GM18505 (cell line): ENCODE results near the gene MED26.

Experiments used
- ATAC-seq: cut with Tn5 transposase; IDR thresholded peaks from one replicate; pipeline ENCODE4 v1.9.1; 2021; ENCODE audit not compliant: unreplicated experiment
- POLR2A ChIP-seq: IDR thresholded peaks from 4 replicates; pipeline ENCODE4 v1.6.1; 2011; ENCODE audit warnings: borderline replicate concordance; ENCODE audit not compliant: insufficient read depth, insufficient read length; ENCODE audit errors: extremely low read depth

The MED26 gene

DNA sequence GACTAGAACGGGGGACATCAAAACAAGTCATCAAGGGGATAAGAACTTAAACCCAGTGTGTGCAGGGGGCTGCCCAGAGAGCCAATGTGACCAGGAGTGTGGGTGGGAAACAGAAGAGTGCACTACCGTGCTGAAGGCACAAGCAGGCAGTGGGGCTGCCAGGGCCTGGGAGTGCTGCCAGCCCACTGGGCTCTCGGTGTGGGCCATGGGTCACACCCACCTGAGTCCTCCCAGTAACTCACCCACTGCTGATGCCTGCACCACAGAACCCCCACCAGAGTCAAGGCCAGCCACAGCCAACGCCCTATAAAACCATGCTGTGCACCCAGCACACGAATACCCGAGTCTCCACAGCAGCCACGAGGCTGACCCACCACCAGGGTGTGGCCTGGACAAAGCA is 8.5 kb downstream of the MED26 start:
- ATAC-seq: no peak
- no peak for TF ChIP-seq POLR2A

DNA sequence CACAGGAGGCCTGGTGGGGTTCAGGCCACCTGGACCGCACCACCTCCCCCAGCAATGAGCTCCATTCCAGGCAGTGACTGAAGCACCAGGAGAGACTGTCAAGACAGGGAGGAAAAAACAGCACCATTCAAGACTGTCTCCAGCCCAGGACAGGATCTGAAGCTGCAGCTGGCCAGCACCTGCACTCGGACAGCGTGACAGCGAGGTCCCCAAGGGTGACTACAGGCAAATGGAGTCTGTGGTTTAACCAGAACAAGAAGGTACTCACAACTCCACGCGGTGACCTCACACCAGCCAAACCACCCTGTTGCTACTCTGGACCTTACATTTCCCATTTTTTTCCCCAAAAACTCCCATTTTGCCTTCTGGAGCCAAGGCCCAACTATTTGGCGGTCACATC is 9.8 kb downstream of the MED26 start:
- no peak for ATAC-seq
- no peak for TF ChIP-seq POLR2A

DNA sequence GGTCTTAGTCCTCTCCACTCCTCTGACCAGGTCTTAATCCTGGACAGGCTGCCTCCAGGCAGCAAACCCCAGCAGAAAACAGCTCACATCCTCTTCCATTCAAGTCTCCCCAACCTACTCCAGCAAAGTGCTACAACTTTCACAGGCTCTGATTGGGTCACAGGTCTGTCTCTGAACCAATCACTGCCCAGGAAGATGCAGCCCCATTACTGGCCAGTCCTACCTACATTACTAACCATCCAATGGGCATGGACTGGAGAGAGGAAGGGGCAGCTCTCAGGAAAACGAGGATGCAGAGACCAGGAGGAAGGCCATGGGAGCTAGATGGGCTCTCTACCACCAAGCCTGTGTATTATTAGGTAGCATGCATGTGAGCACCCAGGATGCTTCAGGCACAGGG is 12.2 kb downstream of the MED26 start:
- ATAC-seq: no peak
- no peak for TF ChIP-seq POLR2A

DNA sequence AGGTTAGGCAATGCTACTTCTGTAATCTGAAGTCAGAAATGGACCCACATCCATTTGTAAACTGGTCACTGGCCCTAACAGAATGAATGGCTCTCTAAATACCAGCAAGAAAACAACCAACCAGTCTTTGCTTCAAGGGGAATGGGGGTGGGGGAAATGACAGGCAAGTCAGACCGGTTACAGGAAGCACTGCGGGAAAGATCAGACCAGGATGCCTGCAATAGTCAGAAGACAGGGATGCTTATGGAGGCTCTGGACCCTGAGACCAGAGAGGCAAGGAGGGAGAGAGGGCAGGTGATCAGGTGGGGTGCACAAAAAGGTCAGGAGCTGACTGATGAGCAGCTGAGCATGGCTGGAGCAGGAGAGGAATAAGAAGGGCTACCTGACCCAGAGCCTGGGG is 13.1 kb downstream of the MED26 start:
- TF ChIP-seq POLR2A: no peak
- no peak for ATAC-seq

DNA sequence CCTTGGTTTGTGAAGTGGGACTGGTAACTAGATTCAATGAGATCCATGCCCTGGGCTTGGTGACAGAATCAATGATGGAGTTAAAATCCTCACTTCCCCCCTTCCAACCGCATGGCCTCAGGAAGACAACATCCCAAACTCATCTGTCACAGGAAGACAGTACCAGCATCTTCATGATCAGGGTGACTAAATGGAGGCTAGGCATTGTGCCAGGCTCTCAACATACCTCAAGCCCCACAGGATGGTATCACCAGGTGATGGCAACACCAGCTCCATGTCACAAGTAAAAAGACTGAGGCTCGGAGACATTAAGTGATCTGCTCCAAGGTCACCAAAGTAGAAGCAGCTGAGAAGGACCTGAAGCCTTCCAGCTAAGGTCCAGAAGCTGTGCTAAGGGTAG is 14.2 kb downstream of the MED26 start:
- TF ChIP-seq POLR2A: no peak
- no peak for ATAC-seq

DNA sequence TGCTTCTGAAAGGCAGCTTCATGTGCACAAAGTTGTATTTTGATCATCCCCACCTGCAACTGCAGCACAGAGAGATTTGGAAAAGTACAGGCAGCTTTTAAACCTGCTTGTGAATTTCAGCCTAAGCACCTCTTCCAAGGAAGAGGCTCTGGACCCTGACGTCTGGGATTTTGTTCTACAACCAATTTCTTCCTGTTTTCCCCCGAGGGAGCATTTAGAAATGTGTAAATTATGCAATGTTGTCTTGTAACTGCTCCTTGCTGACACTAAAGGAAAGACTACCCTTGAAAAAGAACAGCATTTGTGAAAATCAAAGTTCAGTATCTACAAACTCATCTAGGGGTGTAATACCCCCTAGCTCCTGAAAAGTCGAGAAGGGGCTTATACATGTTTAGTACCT is 15.4 kb downstream of the MED26 start:
- TF ChIP-seq POLR2A: no peak
- no peak for ATAC-seq

DNA sequence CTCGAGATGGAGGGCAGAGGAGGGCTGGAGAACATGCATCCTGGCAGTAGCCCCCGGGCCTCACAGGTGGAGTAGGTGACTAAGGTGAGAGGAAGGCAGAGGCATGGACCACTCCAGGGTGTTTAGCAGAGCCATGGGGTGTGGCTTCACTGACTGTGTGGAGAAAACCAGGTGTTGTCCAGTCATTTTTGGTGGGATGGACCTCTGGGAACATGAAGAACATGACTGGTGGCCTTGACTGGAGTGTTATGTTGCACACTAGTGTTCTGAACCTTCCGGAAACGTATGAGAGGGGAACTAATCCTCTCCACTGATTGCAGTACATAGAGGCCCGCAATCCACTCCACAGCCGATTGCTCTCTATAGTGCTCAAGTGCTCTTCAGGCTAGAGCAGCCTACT is 16.9 kb downstream of the MED26 start:
- TF ChIP-seq POLR2A: no peak
- no peak for ATAC-seq

DNA sequence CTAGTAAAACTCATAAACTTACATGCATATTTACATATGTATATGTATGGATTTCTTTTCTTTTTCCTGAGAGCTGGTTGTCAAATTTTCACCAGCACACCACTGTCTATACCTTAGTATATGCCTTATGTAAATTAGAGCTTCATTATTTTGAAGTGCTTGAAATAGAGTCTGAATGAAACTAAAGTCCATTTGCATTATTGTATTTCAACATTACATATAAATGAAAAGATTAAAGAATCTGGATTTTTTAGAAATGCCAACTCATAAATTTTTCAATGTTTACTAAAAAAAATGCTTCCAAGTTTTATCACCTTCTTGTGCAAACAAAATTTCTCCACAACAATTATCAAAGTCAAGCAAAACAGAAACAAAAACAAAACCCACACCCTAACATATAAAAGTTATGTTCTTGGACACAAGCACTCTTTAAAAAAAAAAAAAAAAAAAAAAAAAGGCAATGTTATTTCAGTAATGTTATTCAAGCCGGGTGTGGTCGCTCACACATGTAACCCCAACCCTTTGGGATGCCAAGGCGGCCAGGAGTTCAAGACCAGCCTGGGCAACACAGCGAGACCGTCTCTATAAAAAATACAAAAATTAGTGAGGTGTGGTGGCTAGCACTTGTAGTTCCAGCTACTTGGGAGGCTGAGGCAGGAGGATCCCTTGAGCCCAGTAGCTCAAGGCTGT is 18.3 kb downstream of the MED26 start:
- no peak for TF ChIP-seq POLR2A

DNA sequence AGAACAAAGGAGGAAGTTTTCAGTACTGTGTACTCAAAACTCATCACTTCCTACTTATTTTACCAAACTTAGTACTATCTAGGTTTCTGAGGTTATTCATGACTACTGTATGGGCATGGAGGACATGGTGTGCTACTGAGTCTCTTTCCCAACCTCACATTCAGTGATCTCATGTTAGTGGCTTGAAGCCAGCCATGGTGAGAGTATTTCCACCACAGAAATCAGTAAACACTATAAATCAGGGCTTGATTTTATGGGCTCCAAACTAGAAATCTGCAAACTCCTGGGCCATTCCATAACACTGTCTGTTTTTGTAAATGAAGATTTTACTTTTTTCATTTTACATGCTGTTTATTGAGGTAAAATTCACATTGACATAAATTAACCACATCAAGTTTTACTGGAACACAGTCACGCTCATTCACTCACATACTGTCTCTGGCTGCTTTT is 19.7 kb downstream of the MED26 start:
- ATAC-seq: no peak
- no peak for TF ChIP-seq POLR2A

More for the DNA sequence above, 18.3 kb downstream of the MED26 start:
- no peak for ATAC-seq

DNA sequence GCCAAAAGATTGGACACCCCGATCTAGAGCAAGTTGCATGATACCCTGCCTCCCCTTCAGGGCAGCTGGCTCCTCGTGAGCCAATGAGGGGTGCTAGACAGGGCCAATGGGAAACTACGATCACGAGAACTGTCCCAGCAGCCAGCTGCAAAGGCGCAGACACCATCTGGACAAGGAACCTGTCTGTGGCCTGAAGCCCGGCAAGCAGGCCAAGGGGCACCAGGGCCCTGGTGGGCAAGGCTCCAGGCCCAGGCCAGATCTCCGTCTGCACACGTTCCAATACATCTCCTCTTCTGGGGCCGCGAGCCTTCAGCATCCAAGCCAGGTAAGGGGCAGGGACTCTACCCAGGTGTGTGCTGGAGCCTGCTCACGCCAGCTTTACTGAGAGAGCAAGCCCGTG is 20.2 kb downstream of the MED26 start:
- ATAC-seq: no peak
- no peak for TF ChIP-seq POLR2A

DNA sequence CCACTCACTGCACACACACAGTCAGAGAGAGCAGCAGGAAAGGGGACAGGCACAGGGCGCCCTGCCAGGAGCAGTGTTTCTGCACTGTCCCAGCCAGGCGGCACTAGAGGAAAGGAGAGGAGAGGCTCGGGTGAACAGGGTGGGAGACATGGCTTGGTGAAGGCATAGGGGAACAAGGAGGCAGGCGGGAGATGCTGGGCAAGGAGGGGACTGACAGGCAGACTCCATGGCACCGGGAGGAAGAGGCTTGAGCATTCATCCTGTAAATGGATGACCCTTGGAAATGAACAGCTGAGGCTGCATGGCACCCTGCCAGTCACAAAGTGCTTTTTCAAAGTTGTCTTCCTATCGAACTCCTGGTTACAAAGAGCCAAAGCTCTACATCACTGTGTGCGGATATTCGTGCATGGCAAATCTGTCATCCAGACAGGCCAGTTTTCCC is 22.4 kb downstream of the MED26 start:
- ATAC-seq: no peak
- TF ChIP-seq POLR2A: no peak

DNA sequence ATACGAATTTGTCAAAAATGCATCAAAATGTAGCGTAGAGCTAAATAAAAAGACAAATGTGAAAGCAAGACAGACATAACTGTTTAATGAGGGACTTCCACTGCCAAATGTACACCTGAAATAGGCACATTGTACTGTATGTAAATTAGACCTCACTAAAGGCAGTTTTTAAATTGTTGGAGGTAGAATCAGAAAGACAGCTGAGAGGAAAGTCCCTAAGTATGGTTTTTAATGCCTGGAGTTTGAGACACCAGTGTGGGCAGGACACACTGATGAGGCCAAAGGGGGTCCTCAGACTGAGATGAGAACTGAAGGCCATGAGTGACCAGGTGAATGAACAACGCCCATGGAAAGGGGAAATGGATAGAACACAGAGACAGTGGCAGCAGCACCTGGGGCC is 22.9 kb downstream of the MED26 start:
- ATAC-seq: no peak
- TF ChIP-seq POLR2A: no peak

DNA sequence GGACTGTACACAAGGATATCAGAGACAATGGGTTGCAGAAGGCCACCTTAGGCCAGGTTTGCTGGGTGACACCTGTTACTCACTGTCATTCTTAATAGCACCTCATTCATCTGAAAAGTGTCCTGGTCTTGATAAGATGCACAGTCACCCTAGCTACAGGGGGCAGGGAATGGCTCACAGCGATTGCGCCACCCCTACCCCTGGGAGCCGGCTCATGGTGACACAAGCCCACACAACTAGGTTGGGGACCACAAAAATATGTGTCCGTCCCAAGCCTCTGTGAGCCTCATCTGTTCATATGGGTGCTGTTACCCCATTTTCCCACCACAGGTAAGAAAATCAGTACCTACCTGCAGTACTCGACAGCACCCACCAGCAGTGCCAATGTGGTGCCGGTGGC is 23.4 kb downstream of the MED26 start:
- no peak for TF ChIP-seq POLR2A
- no peak for ATAC-seq

DNA sequence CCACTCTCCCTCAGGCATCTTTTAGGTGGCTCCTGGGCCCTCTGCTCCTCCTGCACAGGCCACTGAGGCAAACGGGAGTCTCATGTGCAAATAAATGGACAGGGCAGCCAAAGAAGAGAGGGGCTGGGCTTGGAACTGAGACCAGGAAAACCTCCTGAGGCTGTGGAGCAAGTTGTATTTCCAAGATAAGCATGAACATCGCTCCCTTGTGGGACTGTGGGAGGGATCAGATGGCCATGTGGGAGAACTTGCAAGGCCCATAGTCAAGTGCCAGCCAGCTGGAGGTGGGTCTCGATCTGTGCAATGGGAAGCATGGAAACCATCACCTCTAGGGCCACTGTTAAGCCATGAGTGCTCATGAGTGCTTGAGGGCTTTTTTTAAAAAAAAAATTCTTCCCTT is 24.9 kb downstream of the MED26 start:
- ATAC-seq: no peak
- TF ChIP-seq POLR2A: no peak
